WI38 (cell line): ENCODE data around the gene PRDM1.

Experiments used
- H3K4me3 ChIP-seq: 2 replicates; pipeline ENCODE4 v1.5.1; 2011; ENCODE audit warnings: low read depth, mild to moderate bottlenecking, control low read depth, low read length
- TF ChIP-seq, protein P1 (sequence below): IDR thresholded peaks from 2 replicates; pipeline ENCODE4 v1.5.1; 2012; ENCODE audit warnings: low read depth, mild to moderate bottlenecking, control low read depth, low read length

The PRDM1 gene

DNA sequence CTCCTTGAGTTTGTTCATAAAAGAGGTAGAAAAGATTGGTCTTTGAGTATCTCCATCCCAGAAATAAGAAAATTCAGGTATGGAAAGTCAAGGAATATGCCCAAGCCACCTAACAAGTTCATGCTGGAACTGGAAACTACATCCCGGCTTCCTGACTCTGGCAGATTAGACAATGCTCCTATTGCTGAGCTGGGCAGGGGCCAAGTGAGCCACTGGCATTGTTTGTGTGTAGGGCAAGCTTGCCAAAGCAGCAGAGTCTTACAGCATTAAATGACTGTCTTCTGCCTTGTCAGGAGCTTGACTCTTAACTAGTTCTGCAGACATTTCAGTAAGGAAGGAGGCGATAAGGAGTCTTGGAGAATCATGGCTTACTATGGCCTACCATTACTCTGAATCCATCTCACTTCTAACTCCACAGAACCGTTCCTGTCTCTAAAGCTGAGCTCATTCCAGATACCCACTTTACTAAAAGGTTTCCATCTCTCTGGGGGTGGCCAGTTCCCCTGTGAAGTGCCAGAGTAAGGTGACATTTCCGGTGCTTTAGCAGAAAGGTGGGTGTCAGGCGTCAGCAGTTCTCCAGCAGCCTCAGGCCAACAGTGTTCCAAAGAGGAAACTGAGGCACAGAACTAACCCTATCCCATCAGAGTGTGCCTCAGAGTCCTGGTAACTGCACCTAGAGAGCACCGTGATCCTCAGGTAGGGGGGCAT, 30.1 kb downstream of the PRDM1 start:
- H3K4me3 ChIP-seq: no peak overlapping the region

DNA sequence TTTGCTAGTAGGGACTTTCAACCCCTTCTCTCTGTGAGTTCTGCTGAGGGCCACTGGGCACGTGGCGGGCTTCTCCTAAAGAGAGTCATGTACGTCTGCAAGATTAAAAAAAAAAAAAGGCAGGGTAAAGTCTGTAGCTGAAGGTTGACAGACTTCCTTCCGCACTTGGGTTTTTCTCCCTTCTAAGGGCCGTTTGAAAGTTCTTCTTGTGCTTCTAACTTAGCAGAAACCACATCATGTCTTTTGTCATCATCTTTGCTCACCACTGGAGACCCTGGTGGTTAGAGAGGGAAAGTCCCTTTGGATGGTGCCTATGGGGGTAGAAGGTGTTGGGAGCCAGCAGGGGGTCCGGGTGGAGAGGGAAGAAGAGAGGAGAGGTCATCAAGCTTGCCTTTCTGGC, 31.4 kb downstream of the PRDM1 start:
- H3K4me3 ChIP-seq: no peak overlapping the region
- TF ChIP-seq, protein P1, sequence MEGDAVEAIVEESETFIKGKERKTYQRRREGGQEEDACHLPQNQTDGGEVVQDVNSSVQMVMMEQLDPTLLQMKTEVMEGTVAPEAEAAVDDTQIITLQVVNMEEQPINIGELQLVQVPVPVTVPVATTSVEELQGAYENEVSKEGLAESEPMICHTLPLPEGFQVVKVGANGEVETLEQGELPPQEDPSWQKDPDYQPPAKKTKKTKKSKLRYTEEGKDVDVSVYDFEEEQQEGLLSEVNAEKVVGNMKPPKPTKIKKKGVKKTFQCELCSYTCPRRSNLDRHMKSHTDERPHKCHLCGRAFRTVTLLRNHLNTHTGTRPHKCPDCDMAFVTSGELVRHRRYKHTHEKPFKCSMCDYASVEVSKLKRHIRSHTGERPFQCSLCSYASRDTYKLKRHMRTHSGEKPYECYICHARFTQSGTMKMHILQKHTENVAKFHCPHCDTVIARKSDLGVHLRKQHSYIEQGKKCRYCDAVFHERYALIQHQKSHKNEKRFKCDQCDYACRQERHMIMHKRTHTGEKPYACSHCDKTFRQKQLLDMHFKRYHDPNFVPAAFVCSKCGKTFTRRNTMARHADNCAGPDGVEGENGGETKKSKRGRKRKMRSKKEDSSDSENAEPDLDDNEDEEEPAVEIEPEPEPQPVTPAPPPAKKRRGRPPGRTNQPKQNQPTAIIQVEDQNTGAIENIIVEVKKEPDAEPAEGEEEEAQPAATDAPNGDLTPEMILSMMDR: no peak

More for the DNA sequence above, 30.1 kb downstream of the PRDM1 start:
- TF ChIP-seq, protein P1: no peak

DNA sequence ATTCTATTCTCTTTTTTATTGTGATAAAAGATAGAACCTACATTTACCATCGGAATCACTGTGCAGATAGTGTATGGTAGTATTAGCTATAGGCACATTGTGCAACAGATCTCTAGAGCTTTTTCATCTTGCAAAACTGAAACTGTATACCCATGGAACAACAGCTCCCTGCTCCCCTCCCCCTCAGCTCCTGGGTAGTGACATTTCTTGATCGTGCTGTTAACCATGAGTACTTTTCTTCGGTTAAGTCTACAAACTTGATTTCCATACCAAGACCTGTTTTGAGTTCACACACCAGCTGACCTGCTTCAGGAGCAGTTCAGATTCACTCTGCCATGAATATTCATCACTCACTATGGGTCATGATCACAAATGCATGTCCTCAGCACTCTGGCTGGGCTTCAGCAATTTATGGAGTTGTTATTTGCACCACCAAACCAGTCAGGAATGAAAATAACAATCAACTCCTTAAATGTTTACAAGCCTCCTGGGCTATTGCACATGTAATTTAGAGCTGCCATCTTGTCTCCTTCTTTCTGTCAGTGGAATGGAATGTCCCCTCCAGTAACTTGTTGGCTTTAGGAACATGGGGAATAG, 32.8 kb downstream of the PRDM1 start:
- H3K4me3 ChIP-seq: no peak overlapping the region
- TF ChIP-seq, protein P1: no peak

DNA sequence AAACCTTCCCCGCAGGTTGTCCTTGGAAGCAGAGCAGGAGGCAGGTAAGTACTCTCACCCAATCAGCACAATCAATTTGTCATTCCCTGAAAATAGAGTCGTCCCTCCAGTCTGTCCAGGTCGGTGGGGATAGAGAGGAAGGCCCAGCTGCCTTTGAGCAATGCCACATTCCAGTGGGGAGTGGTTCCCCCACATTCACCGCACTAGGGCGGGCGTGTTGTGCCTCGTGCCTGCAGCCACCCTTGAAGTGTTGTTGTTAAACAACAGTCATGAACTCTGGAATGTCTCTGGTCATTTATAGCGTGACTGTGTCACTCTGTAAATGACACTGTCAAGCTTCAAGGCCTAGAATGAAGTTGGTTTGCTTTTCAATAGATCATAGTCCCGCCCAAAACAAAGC, 33.4 kb downstream of the PRDM1 start:
- TF ChIP-seq, protein P1: no peak
- H3K4me3 ChIP-seq: no peak overlapping the region

DNA sequence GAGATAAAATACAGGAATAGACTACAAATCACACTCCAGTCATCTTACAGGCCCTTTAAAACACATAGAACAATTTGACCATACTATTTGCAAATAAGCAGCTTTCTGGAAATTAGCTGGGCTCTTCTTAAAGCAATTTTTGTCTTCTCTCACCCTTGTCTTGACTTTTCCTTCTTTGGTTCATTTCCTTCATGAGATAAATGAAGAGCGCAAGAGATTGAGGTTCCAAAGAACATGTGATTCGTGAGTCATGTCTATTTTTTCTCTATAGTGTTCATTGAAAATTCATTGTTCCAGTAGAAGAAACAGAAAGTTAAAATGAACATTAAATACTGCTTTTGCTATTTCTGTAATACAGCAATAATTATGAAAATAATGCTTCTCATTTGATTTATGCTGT, 33.9 kb downstream of the PRDM1 start:
- H3K4me3 ChIP-seq: no peak overlapping the region
- TF ChIP-seq, protein P1: no peak

DNA sequence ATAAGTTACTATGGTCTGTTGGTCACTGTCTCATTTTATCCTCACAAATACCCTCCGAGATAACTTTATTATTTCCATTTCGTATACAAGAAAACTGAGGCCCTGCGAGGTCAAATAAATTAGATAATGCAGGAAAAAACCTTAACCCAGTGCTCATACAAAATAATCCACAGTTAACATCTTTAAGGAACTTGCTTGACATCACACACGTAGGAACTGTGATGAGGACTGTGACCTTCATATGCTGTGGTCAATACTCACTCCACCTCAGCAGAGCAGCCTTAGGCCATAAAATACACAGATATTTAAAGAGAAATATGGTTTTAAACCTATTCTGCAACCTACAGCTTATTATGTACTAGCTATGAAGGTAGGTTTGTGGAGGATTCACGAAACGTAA, 34.3 kb downstream of the PRDM1 start:
- H3K4me3 ChIP-seq: no peak overlapping the region
- TF ChIP-seq, protein P1: no peak

DNA sequence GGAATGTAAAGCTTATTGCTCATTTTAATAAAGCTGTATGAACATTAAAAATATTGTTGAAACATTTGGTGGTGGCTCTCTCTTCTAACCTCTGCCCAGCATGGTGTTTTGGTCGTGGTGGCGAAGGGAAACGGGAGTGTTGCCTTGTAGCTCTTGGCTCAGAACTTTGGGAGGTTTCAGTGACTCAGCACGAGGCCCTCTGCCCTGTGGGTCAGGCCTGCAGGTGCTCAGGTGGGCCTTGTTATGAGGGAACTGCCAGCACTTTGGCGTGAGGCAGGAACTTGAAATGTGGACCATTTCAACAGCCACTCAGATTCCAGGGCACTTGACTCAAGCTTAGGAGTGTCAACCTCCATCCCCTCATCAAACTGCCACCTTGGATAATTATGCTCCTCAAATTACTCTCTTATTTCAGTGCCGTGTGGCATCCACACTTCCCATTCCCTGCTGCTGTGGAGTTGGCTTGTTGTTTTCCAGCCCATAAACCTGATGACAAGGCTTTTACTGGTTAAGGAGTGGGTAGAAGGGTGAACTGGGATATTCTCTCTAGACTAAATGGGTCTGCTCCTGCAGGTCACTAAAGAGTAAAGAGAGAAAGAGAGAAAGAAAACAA, 36.3 kb downstream of the PRDM1 start:
- no peak overlapping the region for H3K4me3 ChIP-seq
- TF ChIP-seq, protein P1: no peak
